HL-60/S4 treated with phorbol 12-myristate 13-acetate at 8.2 ng/mL for 4 days and 3 days (cell line): ENCODE data around the gene BARD1.

Experiments
- in situ Hi-C: fragments of 300-500 bp; cut with MboI; formaldehyde crosslinking; loops from 2 replicates; pipeline ENCODE4 v1.15.0; 2022; ENCODE audit warnings: low sequenced_read_pairs

BARD1 gene

DNA sequence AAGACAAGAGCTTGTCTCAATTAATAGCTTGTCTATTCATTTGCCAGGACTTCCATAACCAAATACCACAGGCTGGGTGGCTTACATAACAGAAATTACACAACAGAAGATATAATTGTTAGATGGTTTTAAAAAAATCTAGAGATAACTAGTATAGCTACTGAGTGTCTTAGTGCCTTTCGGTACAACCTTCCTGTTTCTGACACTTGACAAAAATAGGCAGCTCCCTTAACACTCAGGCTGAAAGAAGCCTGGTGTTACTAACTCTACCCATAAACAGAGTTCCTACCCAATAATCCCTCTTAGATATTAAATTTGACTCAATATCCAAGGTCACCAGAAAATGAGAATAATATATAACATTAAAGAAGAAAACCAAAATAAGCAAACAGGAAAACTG, 129.7 kb downstream of the BARD1 start:
- in situ Hi-C loops: no loop called here

DNA sequence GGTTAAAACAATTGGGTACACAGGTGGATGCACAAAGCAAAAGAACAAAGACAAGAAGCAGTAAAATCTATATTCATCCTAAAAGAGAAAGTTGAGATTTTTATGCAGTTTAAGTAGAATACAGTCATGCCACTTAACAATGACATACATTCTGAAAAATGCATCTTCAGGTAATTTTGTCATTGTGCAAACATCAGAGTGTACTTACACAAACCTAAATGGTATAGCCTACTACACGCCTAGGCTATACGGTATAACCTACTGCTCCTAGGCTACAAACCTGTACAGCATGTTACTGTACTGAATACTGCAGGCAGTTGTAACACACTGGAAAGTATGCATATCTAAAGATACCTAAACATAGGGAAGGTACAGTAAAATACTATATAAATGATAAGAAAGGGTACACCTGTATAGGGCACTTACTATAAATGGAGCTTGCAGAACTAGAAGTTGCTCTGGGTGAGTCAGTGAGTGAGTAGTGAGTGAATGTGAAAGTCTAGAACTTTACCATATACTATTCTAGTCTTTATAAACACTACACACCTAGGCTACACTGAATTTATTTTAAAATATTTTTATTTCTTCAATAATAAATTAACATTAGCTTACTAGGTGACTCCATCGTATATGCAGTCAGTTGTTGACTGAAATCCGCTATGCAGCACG, 132.9 kb downstream of the BARD1 start:
- in situ Hi-C loops: no loop called here
